Hepatocyte (in vitro differentiated cells): Measurements from ENCODE around the gene ANKRD29. TPM values are rescaled to one million over a fixed set of nuclear protein-coding genes. Genes with fewer than 3 reads are reported as not detected.
A peak's percentile ranks its signal among the peaks of the same experiment; 100 is the strongest.

Experiments
- DNase-seq: peaks from one replicate; pipeline ENCODE4 v3.0.0-alpha.2; 2016; ENCODE audit warnings: low spot score
- H2AFZ ChIP-seq: fragments of 200-600 bp; sonication (generic); 2 replicates; pipeline ENCODE4 v1.6.0; 2016; ENCODE audit warnings: antibody characterized with exemption, mild to moderate bottlenecking
- H3K27ac ChIP-seq: fragments of 200-600 bp; sonication (generic); 2 replicates; pipeline ENCODE4 v1.5.1; 2016; ENCODE audit warnings: mild to moderate bottlenecking
- H3K27me3 ChIP-seq: fragments of 200-600 bp; sonication (generic); 2 replicates; pipeline ENCODE4 v1.6.1; 2016
- H3K36me3 ChIP-seq: fragments of 200-600 bp; sonication (generic); replicated peaks from 2 replicates; pipeline ENCODE4 v1.5.1; 2016; ENCODE audit warnings: low read depth; ENCODE audit not compliant: insufficient read depth
- H3K4me1 ChIP-seq: fragments of 200-600 bp; sonication (generic); 2 replicates; pipeline ENCODE4 v1.5.1; 2016; ENCODE audit warnings: mild to moderate bottlenecking, moderate library complexity; ENCODE audit not compliant: insufficient read depth
- H3K4me2 ChIP-seq: fragments of 200-600 bp; sonication (generic); 2 replicates; pipeline ENCODE4 v1.6.0; 2016
- H3K4me3 ChIP-seq: fragments of 200-600 bp; sonication (generic); 2 replicates; pipeline ENCODE4 v1.5.1; 2016; ENCODE audit warnings: mild to moderate bottlenecking
- H3K79me2 ChIP-seq: fragments of 200-600 bp; sonication (generic); 2 replicates; pipeline ENCODE4 v1.6.0; 2017; ENCODE audit warnings: mild to moderate bottlenecking
- H3K9me2 ChIP-seq: fragments of 200-600 bp; sonication (generic); replicated peaks from 2 replicates; pipeline ENCODE4 v1.6.0; 2017; ENCODE audit warnings: mild to moderate bottlenecking; ENCODE audit not compliant: insufficient read depth
- H3K9me3 ChIP-seq: fragments of 200-600 bp; sonication (generic); 2 replicates; pipeline ENCODE4 v1.5.1; 2016; ENCODE audit warnings: low read depth, mild to moderate bottlenecking
- H4K20me1 ChIP-seq: fragments of 200-600 bp; sonication (generic); 2 replicates; pipeline ENCODE4 v1.6.0; 2016; ENCODE audit warnings: mild to moderate bottlenecking; ENCODE audit not compliant: insufficient read depth, poor library complexity, severe bottlenecking
- CTCF ChIP-seq: fragments of 200-600 bp; sonication (generic); IDR thresholded peaks from 2 replicates; pipeline ENCODE4 v1.5.1; 2016; ENCODE audit warnings: antibody characterized with exemption, mild to moderate bottlenecking; ENCODE audit not compliant: poor library complexity
- EZH2 ChIP-seq: fragments of 200-600 bp; sonication (generic); IDR thresholded peaks from 2 replicates; pipeline ENCODE4 v1.6.1; 2016; ENCODE audit warnings: antibody characterized with exemption, mild to moderate bottlenecking, borderline replicate concordance
- EZH2phosphoT487 ChIP-seq: fragments of 200-600 bp; sonication (generic); IDR thresholded peaks from one replicate; pipeline ENCODE4 v1.6.1; 2018; ENCODE audit warnings: antibody characterized with exemption, mild to moderate bottlenecking, low read depth, moderate library complexity; ENCODE audit not compliant: unreplicated experiment, severe bottlenecking
- WGBS: methylation state at CpG from one replicate; pipeline ENCODE4 v1.1.6; 2016; ENCODE audit warnings: low lambda C conversion rate; ENCODE audit errors: missing lambda C conversion rate; 5-methylcytosine and 5-hydroxymethylcytosine counted together
- polyA plus RNA-seq: library from polyadenylated mRNA; unstranded; fragments of >200 nt; fragmentation: Nextera tagmentation; extraction: Ambion mirVana; gene quantifications from 2 replicates; pipeline ENCODE4 v1.2.1, GENCODE V29; 2016
- total RNA-seq: library from RNA; depleted of rRNA; stranded (reverse); fragments of >200 nt; gene quantifications from 2 replicates; pipeline ENCODE4 v1.2.3, GENCODE V29; 2014

Gene ANKRD29
- total and polyA plus RNA-seq, 2 experiments from 2014 or later = 7.7 to 12.1 TPM

GRCh38 chr18:23612434-23613090 lies 50.1 kb downstream of the ANKRD29 start:
- Histone ChIP-seq H3K4me3 (no peak overlapping the region), H3K9me2 (no peaks in the 10 kb centered on the region), H3K4me1 (peaks cover 34% of the 10 kb centered on the region), H3K4me2 (peak overlapping the region; percentile 52), H4K20me1 (no peaks in the 10 kb centered on the region), H3K27me3 (no peaks in the 10 kb centered on the region), H3K27ac (peak overlapping the region; percentile 63), H3K9me3 (no peaks in the 10 kb centered on the region), H3K79me2 (no peaks in the 10 kb centered on the region), H2AFZ (no peak overlapping the region), H3K36me3 (no peaks in the 10 kb centered on the region)
- WGBS = 50% methylated on average over 8 of the region's 8 CpGs
- TF ChIP-seq EZH2 = no peak
- TF ChIP-seq CTCF = no peak
- TF ChIP-seq EZH2phosphoT487 = no peak
- peak; percentile 22 for DNase-seq

DNA sequence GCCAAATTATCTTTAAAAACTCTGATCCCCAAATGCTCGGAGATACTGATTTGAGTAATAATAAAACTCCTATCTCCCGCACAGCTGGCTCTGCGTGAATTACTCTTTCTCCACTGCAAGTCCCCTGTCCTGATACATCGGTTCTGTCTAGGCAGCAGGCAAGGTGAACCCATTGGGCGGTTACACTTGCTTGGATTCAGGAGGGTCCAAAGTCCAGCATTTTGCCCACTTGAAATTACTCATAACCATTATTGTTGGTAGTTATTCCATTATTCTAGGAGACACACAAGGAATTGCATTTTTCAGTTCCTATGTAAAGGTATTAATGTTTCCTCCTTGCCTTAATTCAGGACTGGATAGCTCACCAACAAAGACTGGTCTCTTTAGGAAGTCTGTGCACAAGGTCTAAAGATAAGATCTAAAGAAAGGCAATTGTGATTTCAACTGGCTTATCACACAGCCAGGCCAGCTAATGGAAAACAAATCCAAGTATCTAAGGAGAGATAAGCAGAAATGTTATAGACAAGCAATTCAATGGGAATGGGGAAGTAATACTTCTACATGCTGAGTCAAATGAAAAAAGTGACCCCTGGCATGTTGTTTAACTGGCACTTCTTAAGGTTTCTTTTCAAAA lies 53.2 kb downstream of the ANKRD29 start:
- no peak for TF ChIP-seq EZH2
- TF ChIP-seq EZH2phosphoT487 = no peak
- no peak for TF ChIP-seq CTCF
- Histone ChIP-seq H3K9me2 (no peaks in the 10 kb centered on the region), H2AFZ (no peak overlapping the region), H3K4me2 (no peak overlapping the region), H3K27me3 (no peaks in the 10 kb centered on the region), H3K36me3 (no peaks in the 10 kb centered on the region), H3K4me3 (no peak overlapping the region), H3K9me3 (no peaks in the 10 kb centered on the region), H3K4me1 (peaks cover 30% of the 10 kb centered on the region), H3K27ac (no peak overlapping the region), H4K20me1 (no peaks in the 10 kb centered on the region), H3K79me2 (no peaks in the 10 kb centered on the region)
- peak; percentile 40 for DNase-seq
- WGBS = 76% methylated on average over 5 of the region's 5 CpGs

DNA sequence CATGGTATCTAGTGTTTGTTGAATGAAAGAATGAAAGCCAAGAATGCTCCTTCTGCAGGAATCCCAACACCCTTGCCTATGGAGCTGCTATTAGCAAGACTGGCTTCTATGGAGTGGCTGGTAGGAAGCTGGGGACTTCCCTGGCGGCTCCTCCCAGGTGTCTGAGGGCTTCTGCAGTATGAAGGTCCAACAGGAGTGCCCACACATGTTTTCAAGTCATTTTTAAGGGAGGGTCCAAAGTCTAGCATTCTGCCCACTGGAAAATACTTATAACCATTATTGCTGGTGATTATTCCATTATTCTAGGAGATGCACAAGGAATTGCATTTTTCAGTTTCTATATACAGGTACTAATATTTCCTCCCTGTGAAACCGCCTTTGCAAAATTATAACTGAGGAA lies 54.5 kb downstream of the ANKRD29 start:
- TF ChIP-seq EZH2 (no peak), CTCF (no peak), EZH2phosphoT487 (no peak)
- no peak for DNase-seq
- Histone ChIP-seq H3K27ac (no peak overlapping the region), H4K20me1 (no peaks in the 10 kb centered on the region), H3K9me2 (no peaks in the 10 kb centered on the region), H3K36me3 (no peaks in the 10 kb centered on the region), H3K4me3 (no peak overlapping the region), H2AFZ (no peak overlapping the region), H3K4me2 (no peak overlapping the region), H3K79me2 (no peaks in the 10 kb centered on the region), H3K27me3 (no peaks in the 10 kb centered on the region), H3K9me3 (no peaks in the 10 kb centered on the region), H3K4me1 (peaks cover 29% of the 10 kb centered on the region)
- 82% methylated on average over 2 of the region's 2 CpGs for WGBS

- no peak overlapping the region for H3K4me3 ChIP-seq
- TF ChIP-seq EZH2 (no peak), EZH2phosphoT487 (no peak), CTCF (no peak)
- DNase-seq = no peak
Measured at GRCh38 chr18:23605941-23606340, 56.8 kb downstream of the ANKRD29 start.

More at GRCh38 chr18:23605941-23606340, 56.8 kb downstream of the ANKRD29 start:
- no peaks in the 10 kb centered on the region for H3K27me3 ChIP-seq
- no peak overlapping the region for H3K4me2 ChIP-seq
- no peaks in the 10 kb centered on the region for H4K20me1 ChIP-seq
- no peak overlapping the region for H2AFZ ChIP-seq
- H3K27ac ChIP-seq = no peak overlapping the region
- no peaks in the 10 kb centered on the region for H3K9me3 ChIP-seq
- no peaks in the 10 kb centered on the region for H3K36me3 ChIP-seq
- H3K79me2 ChIP-seq = no peaks in the 10 kb centered on the region
- H3K9me2 ChIP-seq = no peaks in the 10 kb centered on the region
- peaks cover 7% of the 10 kb centered on the region for H3K4me1 ChIP-seq
